Liver (tissue), 3 donors: Measurements from ENCODE around the gene SUPT5H.

ENCODE experiments used
- ATF3 ChIP-seq: IDR thresholded peaks from 2 replicates; pipeline ENCODE4 v1.6.1; 2016; ENCODE audit warnings: antibody characterized with exemption
- EGR1 ChIP-seq, 2 donors: IDR thresholded peaks; 2 replicates each; pipeline ENCODE4 v1.6.1; 2016 to 2018; ENCODE audit warnings: antibody characterized with exemption in 2 of 2, low read depth in 2 of 2
- FOXA1 ChIP-seq: IDR thresholded peaks from 2 replicates; pipeline ENCODE4 v1.6.1; 2016; ENCODE audit warnings: antibody characterized with exemption
- GABPA ChIP-seq, 2 donors: IDR thresholded peaks in 1 of 2; conservative IDR thresholded peaks in 1 of 2; 2 replicates each; pipeline ENCODE4 v1.6.1; 2016; ENCODE audit warnings: antibody characterized with exemption in 2 of 2, mild to moderate bottlenecking in 1 of 2, moderate library complexity in 1 of 2
- MAX ChIP-seq: IDR thresholded peaks from 2 replicates; pipeline ENCODE4 v1.6.1; 2016; ENCODE audit warnings: antibody characterized with exemption
- REST ChIP-seq: IDR thresholded peaks from 2 replicates; pipeline ENCODE4 v1.6.1; 2016; ENCODE audit warnings: antibody characterized with exemption, mild to moderate bottlenecking
- SP1 ChIP-seq: IDR thresholded peaks from 2 replicates; pipeline ENCODE4 v1.6.1; 2018; ENCODE audit warnings: antibody characterized with exemption, mild to moderate bottlenecking
- TAF1 ChIP-seq: conservative IDR thresholded peaks from 2 replicates; pipeline ENCODE4 v1.6.1; 2016; ENCODE audit warnings: antibody characterized with exemption, mild to moderate bottlenecking
- TF ChIP-seq, protein P1 (sequence below): fragments of 150-350 bp; IDR thresholded peaks from 2 replicates; pipeline ENCODE4 v1.5.1; 2017; ENCODE audit warnings: improper control_type of control experiment, low read depth, low read length; ENCODE audit not compliant: missing input control
- donor health status: healthy.
- donor health status: healthy.

- TF ChIP-seq, protein P1, sequence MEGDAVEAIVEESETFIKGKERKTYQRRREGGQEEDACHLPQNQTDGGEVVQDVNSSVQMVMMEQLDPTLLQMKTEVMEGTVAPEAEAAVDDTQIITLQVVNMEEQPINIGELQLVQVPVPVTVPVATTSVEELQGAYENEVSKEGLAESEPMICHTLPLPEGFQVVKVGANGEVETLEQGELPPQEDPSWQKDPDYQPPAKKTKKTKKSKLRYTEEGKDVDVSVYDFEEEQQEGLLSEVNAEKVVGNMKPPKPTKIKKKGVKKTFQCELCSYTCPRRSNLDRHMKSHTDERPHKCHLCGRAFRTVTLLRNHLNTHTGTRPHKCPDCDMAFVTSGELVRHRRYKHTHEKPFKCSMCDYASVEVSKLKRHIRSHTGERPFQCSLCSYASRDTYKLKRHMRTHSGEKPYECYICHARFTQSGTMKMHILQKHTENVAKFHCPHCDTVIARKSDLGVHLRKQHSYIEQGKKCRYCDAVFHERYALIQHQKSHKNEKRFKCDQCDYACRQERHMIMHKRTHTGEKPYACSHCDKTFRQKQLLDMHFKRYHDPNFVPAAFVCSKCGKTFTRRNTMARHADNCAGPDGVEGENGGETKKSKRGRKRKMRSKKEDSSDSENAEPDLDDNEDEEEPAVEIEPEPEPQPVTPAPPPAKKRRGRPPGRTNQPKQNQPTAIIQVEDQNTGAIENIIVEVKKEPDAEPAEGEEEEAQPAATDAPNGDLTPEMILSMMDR = no peak
- TF ChIP-seq EGR1 (IDR thresholded peaks at IDR 0.05; ENCODE audit: low read depth in 2 of 2) (no peak), GABPA (IDR thresholded peaks at IDR 0.05 in 1 of 2, conservative IDR thresholded peaks at IDR 0.05 in 1 of 2) (no peak), FOXA1 (no peak), MAX (no peak), SP1 (no peak), REST (no peak), TAF1 (no peak), ATF3 (no peak)
Measured at GRCh38 chr19:39467941-39468340, 22.6 kb downstream of the SUPT5H start.
